Suprapubic skin (tissue), 4 donors: ENCODE results near the gene NSMF. TPM values are rescaled to one million over a fixed set of nuclear protein-coding genes. Genes with fewer than 3 reads are reported as not detected.

Experiments
- DNase-seq, 2 donors: peaks; one replicate each; pipeline ENCODE4 v3.0.0-alpha.2; 2019; ENCODE audit warnings: low spot score in 2 of 2
- H3K27ac ChIP-seq: fragments of 200-600 bp; sonication (generic); one replicate; pipeline ENCODE4 v1.5.1; 2019
- H3K27me3 ChIP-seq: fragments of 200-600 bp; sonication (generic); one replicate; pipeline ENCODE4 v1.5.1; 2019
- H3K36me3 ChIP-seq: fragments of 200-600 bp; sonication (generic); one replicate; pipeline ENCODE4 v1.5.1; 2019
- H3K4me1 ChIP-seq: fragments of 200-600 bp; sonication (generic); one replicate; pipeline ENCODE4 v1.5.1; 2019
- H3K4me3 ChIP-seq: fragments of 200-600 bp; sonication (generic); one replicate; pipeline ENCODE4 v1.5.1; 2019; ENCODE audit warnings: mild to moderate bottlenecking
- H3K9me3 ChIP-seq: fragments of 200-600 bp; sonication (generic); one replicate; pipeline ENCODE4 v1.5.1; 2019
- CTCF ChIP-seq, 2 donors: fragments of 200-600 bp in 1 of 2; fragments of 450-650 bp in 1 of 2; sonication (generic) in 1 of 2; IDR thresholded peaks; one replicate each; pipeline ENCODE4 v1.5.1; 2016 to 2019; ENCODE audit warnings: antibody characterized with exemption in 2 of 2, mild to moderate bottlenecking in 1 of 2, moderate library complexity in 1 of 2
- EP300 ChIP-seq: sonication (generic); formaldehyde crosslinking; IDR thresholded peaks from one replicate; pipeline ENCODE4 v1.6.1; 2017; ENCODE audit warnings: antibody characterized with exemption
- POLR2A ChIP-seq, 2 donors: fragments of 450-650 bp; IDR thresholded peaks; one replicate each; pipeline ENCODE4 v1.6.1; 2017; ENCODE audit warnings: antibody characterized with exemption in 2 of 2, mild to moderate bottlenecking in 2 of 2, moderate library complexity in 2 of 2
- POLR2AphosphoS5 ChIP-seq, 3 donors: sonication (generic); formaldehyde crosslinking; IDR thresholded peaks; one replicate each; pipeline ENCODE4 v1.6.1; 2017; ENCODE audit warnings: antibody characterized with exemption in 3 of 3
- WGBS: methylation state at CpG from one replicate; pipeline ENCODE4 v1.1.5; 2018; 5-methylcytosine and 5-hydroxymethylcytosine counted together
- total RNA-seq, 4 donors: library from RNA; depleted of rRNA; stranded (reverse); fragments of >200 nt; gene quantifications; one replicate each; pipeline ENCODE4 v1.1.0, GENCODE V29; 2016

NSMF gene
- total RNA-seq, 4 donors from 2014 or later: 36.1 to 48.1 (median 39.8) TPM

DNA sequence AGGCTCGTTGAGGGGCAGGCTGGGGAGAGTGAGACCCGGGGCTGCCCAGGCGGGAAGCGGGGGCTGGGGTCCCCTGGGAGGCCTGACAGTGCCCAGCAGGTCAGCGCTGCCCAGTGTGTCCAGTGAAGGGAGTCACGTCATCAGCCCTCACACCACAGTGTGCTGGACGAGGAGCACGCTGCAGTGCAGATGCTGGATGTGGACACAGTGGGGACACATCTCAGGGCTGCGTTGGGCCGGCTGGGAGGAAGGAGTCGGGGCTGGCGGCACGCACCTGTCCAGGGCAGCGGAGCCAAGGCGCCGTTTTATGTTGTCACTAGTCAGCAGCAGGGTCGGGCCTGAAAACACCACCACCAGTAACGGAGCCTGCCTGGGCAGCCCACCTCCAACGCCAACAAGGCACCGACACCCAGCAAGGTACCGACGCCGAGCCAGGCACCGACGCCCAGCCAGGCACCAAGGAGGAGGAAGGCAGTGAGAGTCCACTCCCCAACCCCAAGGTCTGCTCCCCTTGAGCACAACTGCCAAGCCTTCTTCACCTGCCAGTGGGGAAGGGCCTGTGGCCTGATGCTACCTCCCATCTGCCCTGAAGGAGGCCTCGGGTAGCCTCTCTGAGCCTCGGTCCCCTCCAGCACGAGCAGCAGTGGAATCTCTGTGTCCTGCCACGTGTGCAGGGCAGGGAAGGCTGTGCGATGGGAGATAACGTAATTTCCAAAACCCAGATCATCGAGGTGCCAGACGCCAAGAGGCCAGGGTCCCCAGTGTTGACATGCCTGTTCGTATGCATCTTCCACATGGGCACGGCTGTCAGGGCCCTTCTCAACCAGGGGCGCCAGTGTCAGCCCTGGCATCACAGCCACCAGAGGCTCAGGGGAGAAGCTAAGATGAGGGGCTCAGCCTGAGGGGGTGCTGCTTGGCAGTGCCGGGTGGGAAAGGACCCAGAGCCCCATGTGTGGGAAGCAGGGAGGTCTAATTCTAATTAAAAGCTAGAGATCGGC, 21.9 kb upstream of the NSMF start:
- WGBS: 96% methylated on average over 17 of the region's 38 CpGs
- TF ChIP-seq EP300 (no peak), CTCF (IDR thresholded peaks at IDR 0.05) (no peak), POLR2AphosphoS5 (IDR thresholded peaks at IDR 0.05) (no peak), POLR2A (IDR thresholded peaks at IDR 0.05) (no peak)
- peaks cover 22% of the 10 kb centered on the region for H3K36me3 ChIP-seq
- no peak overlapping the region for H3K4me3 ChIP-seq
- no peak overlapping the region for H3K27ac ChIP-seq
- no peak for DNase-seq
- H3K27me3 ChIP-seq: no peaks in the 10 kb centered on the region
- peaks cover 11% of the 10 kb centered on the region for H3K4me1 ChIP-seq
- H3K9me3 ChIP-seq: no peaks in the 10 kb centered on the region

DNA sequence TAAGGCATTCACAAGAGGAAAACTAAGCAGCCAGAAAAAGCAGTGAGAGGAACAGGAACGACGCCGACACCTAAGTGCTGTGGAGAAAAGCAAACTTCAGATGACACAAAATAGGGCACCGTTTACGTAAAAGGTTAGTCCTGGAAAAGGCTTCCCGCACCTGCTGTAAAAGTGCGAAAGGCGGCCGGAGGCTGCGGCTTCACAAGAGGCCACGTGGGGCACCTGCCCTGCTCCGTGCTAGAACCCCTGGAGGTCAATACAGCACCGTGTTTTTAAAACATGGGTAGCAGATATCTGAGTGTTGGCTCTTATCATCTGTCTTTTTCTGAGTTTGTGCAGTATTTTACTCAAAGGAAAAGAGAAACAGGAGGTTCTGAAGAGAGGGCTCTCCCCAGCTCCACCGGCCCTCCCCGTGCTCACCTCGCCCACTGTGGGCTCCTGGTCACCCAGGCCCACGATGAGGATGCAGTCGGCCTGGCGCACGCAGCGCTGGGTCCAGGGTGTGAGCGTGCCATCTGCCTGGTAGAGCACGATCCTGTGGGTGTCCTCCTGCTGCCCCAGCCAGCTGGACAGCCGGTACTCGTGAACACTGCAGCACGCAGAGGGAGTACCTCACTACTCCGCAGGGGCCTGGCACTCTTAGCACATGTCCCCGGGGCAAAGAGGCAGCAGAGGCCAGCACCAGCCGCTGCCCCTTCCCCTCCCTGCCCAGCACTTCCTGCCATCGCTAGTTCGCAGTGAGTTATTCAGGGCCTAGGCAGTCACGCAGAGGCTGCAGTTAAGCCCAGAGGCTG, 21.0 kb upstream of the NSMF start:
- H3K4me3 ChIP-seq: no peak overlapping the region
- H3K27ac ChIP-seq: no peak overlapping the region
- peak in 1 of 2 donors; percentile 47 for DNase-seq
- WGBS: 89% methylated on average over 14 of the region's 32 CpGs
- H3K27me3 ChIP-seq: no peaks in the 10 kb centered on the region
- peaks cover 22% of the 10 kb centered on the region for H3K36me3 ChIP-seq
- TF ChIP-seq POLR2A (IDR thresholded peaks at IDR 0.05): no peak
- TF ChIP-seq EP300: no peak
- no peak for TF ChIP-seq POLR2AphosphoS5 (IDR thresholded peaks at IDR 0.05)
- no peak for TF ChIP-seq CTCF (IDR thresholded peaks at IDR 0.05)
- peaks cover 6% of the 10 kb centered on the region for H3K9me3 ChIP-seq
- H3K4me1 ChIP-seq: peaks cover 11% of the 10 kb centered on the region

- Histone ChIP-seq H3K4me3 (no peak overlapping the region), H3K4me1 (peaks cover 11% of the 10 kb centered on the region), H3K27me3 (no peaks in the 10 kb centered on the region), H3K36me3 (peaks cover 22% of the 10 kb centered on the region), H3K27ac (no peak overlapping the region), H3K9me3 (peaks cover 7% of the 10 kb centered on the region)
- TF ChIP-seq EP300 (no peak), CTCF (IDR thresholded peaks at IDR 0.05) (no peak), POLR2A (IDR thresholded peaks at IDR 0.05) (no peak), POLR2AphosphoS5 (IDR thresholded peaks at IDR 0.05) (no peak)
- 47% methylated on average over 19 of the region's 36 CpGs for WGBS
- no peak for DNase-seq
Measured at GRCh38 chr9:137478962-137479861, 20.1 kb upstream of the NSMF start.

DNA sequence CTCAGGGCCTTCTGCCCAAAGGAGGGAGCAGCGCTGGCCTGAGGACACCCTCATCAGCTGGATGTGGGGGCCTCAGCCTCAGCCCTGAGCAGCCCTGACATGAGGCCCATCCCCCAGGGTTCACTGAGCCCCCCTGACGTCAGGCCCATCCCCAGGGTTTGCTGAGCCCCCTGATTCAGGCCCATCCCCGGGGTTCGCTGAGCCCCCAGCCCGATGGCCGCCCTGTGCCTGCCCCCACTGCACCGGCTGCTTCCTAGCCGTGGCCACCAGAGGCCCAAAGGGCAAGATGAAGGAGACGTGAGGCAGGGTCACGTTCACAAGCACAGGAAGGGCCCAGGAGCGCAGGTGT, 19.5 kb upstream of the NSMF start:
- Histone ChIP-seq H3K27ac (no peak overlapping the region), H3K9me3 (peaks cover 7% of the 10 kb centered on the region), H3K27me3 (no peaks in the 10 kb centered on the region), H3K36me3 (peaks cover 22% of the 10 kb centered on the region), H3K4me1 (peaks cover 11% of the 10 kb centered on the region), H3K4me3 (no peak overlapping the region)
- no peak for TF ChIP-seq POLR2A (IDR thresholded peaks at IDR 0.05)
- no peak for TF ChIP-seq POLR2AphosphoS5 (IDR thresholded peaks at IDR 0.05)
- TF ChIP-seq CTCF (IDR thresholded peaks at IDR 0.05): no peak
- no peak for TF ChIP-seq EP300
- 65% methylated on average over 4 of the region's 11 CpGs for WGBS
- DNase-seq: no peak
